ENCODE data around the gene HSP90AA1. TPM values are rescaled to one million over a fixed set of nuclear protein-coding genes. Genes with fewer than 3 reads are reported as not detected.

The HSP90AA1 gene
- total and polyA plus RNA-seq, 11 donors = 351 to 956 (median 427) TPM

DNA sequence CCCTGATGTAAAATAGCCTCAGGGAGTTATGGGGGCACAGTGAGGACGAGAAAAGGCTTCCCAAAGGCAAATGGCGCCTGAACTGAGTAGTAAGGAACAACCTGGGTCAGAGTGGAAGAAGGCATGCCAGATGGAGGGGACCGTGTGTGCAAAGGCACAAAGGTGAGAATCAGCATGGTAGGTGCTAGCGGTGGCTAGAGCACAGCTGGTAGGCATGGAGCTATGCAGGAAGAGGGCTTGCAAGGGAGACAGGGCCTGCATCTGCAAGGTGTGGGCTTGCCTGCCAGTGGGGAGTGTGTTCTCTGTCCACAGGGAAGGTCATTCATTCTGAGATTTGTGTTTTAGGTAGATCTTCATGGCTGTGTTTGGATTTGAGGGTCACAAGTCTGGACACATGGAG lies 18.5 kb upstream of the HSP90AA1 start:
- TF ChIP-seq CTCF (IDR thresholded peaks at IDR 0.05) = no peak
- no peak for TF ChIP-seq POLR2A (IDR thresholded peaks at IDR 0.05)
- intact Hi-C loops (cut with DNase I) = loop anchor here in 1 of 10 donors (10.0 kb wide), 1 partner anchor 391 kb away; no protein-coding TSS in a partner anchor
- WGBS, 4 donors = 80 to 83% (median 82%) methylated on average over 4 of the region's 4 CpGs
- Histone ChIP-seq H3K36me3 (peaks cover 0 to 3% (median 0%) of the 10 kb centered on the region in 9 donors), H3K4me1 (no peaks in the 10 kb centered on the region), H3K27me3 (no peaks in the 10 kb centered on the region), H3K4me3 (no peak overlapping the region), H3K27ac (no peak overlapping the region), H3K9me3 (no peaks in the 10 kb centered on the region)
- DNase-seq = no peak
- no peak for ATAC-seq

DNA sequence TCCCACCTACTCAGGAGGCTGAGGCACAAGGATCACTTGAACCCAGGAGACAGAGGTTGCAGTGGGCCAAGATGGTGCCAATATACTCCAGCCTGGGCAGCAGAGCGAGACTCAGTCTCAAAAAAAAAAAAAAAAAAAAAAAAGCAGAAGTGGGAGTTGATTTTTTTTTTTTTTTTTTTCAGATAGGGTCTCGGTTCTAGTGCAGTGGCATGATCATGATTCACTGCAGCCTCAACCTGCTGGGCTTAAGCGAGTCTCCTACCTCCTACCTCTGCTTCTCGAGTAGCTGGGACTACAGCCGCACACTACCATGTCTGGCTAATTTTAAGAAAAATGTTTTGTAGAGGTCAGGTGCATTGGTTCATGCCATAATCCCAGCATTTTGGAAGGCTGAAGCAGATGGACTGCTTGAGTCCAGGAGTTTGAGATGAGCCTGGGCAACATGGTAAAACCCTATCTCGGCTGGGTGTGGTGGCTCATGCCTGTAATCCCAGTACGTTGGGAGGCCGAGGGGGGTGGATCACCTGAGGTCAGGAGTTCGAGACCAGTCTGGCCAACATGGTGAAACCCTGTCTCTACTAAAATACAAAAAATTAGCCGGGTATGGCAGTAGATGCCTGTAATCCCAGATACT lies 16.3 kb upstream of the HSP90AA1 start:
- no peak for TF ChIP-seq POLR2A (IDR thresholded peaks at IDR 0.05)
- no peak for TF ChIP-seq CTCF (IDR thresholded peaks at IDR 0.05)
- DNase-seq = no peak
- intact Hi-C loops (cut with DNase I) = loop anchor here in 1 of 10 donors (10.0 kb wide), 1 partner anchor 388 kb away; no protein-coding TSS in a partner anchor

DNA sequence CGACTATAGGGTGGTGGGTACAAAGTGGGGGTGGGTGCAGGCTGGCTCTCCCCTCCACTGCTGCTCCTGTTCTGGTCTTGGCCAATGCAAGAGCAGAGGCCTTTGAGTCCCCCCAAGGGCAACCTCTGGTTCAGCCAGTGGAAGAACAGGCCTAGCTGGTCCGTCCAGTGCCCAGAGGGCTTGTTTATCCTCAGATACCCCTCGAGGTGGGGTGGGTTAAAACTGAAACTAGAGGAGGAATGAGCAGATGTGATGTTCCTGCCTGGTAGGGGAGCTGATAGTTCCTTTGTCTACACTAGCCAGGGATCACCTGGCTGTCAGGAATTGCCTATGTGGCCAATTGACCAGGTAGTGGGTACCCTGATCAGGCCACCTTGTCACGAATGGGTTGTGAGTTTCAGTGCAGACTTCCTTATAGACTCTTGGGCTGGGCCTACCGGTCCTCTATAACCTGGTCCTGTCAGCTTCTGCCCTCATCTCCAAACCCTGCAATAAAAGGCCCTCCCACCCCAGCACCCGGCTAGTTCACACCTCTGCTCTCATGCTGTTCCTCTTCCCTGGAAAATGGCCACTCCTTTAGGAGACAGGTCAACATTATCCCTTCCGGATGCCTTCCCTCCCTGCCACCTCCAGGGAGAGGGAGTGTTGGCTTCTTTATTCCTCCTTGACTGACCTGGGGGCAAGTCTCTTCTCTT lies 10.7 kb upstream of the HSP90AA1 start:
- Histone ChIP-seq H3K36me3 (peaks cover 0 to 3% (median 0%) of the 10 kb centered on the region in 9 donors), H3K27ac (no peak overlapping the region), H3K9me3 (no peaks in the 10 kb centered on the region), H3K4me3 (no peak overlapping the region), H3K4me1 (peaks cover 0 to 9% (median 0%) of the 10 kb centered on the region in 12 donors), H3K27me3 (no peaks in the 10 kb centered on the region)
- intact Hi-C loops (cut with DNase I) = loop anchor here (2.0 to 10.0 kb wide), 12 partner anchors 33 to 393 kb away; partner anchors contain the start of genes DYNC1H1 (in 5 of the 10) and ZNF839 (in 1 of the 10)
- DNase-seq (no peak), ATAC-seq (no peak)
- WGBS, 4 donors = 70 to 83% (median 80%) methylated on average over 7 of the region's 7 CpGs
- no peak for TF ChIP-seq CTCF (IDR thresholded peaks at IDR 0.05)
- TF ChIP-seq POLR2A (IDR thresholded peaks at IDR 0.05) = no peak

More for the DNA sequence above, 16.3 kb upstream of the HSP90AA1 start:
- Histone ChIP-seq H3K4me1 (no peaks in the 10 kb centered on the region), H3K9me3 (no peaks in the 10 kb centered on the region), H3K27me3 (no peaks in the 10 kb centered on the region), H3K36me3 (peaks cover 0 to 3% (median 0%) of the 10 kb centered on the region in 9 donors), H3K27ac (no peak overlapping the region), H3K4me3 (no peak overlapping the region)
- 92 to 96% (median 93%) methylated on average over 10 of the region's 10 CpGs for WGBS, 4 donors
- ATAC-seq = no peak

DNA sequence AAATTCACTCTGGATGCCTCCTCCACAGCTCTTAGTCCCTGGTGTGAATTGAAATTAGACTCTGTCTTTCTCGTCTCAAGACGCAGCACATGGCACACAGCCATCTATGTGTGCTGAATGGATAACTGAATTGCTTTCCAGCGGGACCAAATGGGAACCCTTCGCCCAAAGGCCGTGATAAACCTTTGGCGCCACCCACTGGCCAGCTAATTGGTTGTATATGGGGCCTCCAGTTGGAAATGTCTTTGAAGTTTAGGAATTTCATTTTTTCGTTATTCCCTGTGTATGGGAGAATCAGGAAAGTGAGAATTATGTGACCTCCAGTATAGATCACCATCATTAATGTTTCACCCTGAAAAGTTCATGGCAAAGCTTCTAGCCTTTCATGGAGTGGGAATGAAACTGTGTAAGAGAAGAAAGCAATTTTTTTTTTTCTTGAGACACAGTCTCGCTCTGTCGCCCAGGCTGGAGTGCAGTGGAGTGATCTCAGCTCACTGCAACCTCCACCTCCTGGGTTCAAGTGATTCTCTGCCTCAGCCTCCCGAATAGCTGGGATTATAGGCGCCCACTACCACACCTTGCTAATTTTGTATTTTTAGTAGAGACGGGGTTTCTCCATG lies 9.8 kb upstream of the HSP90AA1 start:
- peak; percentile 81 to 91 (median 86) for ATAC-seq
- peaks cover 0 to 9% (median 0%) of the 10 kb centered on the region in 12 donors for H3K4me1 ChIP-seq
- intact Hi-C loops (cut with DNase I) = loop anchor here (1.0 to 10.0 kb wide), 15 partner anchors 32 to 392 kb away; partner anchors contain the start of genes DYNC1H1 (in 5 of the 10) and ZNF839 (in 1 of the 10)
- H3K27me3 ChIP-seq = no peaks in the 10 kb centered on the region
- DNase-seq = peak; percentile 83 to 91 (median 87)
- WGBS, 4 donors = 31 to 37% (median 33%) methylated on average over 12 of the region's 12 CpGs
- no peak for TF ChIP-seq POLR2A (IDR thresholded peaks at IDR 0.05)
- TF ChIP-seq CTCF (IDR thresholded peaks at IDR 0.05) = peak; percentile 69 to 91 (median 83)
- no peak overlapping the region for H3K27ac ChIP-seq
- peaks cover 0 to 3% (median 0%) of the 10 kb centered on the region in 9 donors for H3K36me3 ChIP-seq
- H3K9me3 ChIP-seq = no peaks in the 10 kb centered on the region
- no peak overlapping the region for H3K4me3 ChIP-seq

All from heart left ventricle (tissue), 16 donors.